Measurements from ENCODE around the gene UGT1A7. TPM values are rescaled to one million over a fixed set of nuclear protein-coding genes. Genes with fewer than 3 reads are reported as not detected.
A peak's percentile ranks its signal among the peaks of the same experiment; 100 is the strongest.

The UGT1A7 gene
- total RNA-seq, 6 experiments from 2014 or later, result 1.3 to 6.9 (median 4.6) TPM

- H3K27me3 ChIP-seq, result no peaks in the 10 kb centered on the region
- WGBS (ENCODE audit: insufficient coverage, low coverage, low lambda C conversion rate, missing lambda C conversion rate), result no CpG with 5 or more reads among the region's 2 CpGs
- H3K9me3 ChIP-seq, result no peaks in the 10 kb centered on the region
- intact Hi-C loops (cut with DNase I), result no loop called here
- H3K27ac ChIP-seq, result no peak overlapping the region
- no peaks in the 10 kb centered on the region for H3K36me3 ChIP-seq
- no peak for DNase-seq
- TF ChIP-seq POLR2A (IDR thresholded peaks at IDR 0.05) (no peak), CTCF (IDR thresholded peaks at IDR 0.05) (no peak)
- H3K4me1 ChIP-seq, result no peaks in the 10 kb centered on the region
- no peak overlapping the region for H3K4me3 ChIP-seq
- ATAC-seq, result no peak
Measured at GRCh38 chr2:233803292-233803911, 121.7 kb downstream of the UGT1A7 start.

GRCh38 chr2:233803994-233804393 lies 122.3 kb downstream of the UGT1A7 start:
- Histone ChIP-seq H3K36me3 (no peaks in the 10 kb centered on the region), H3K4me1 (no peaks in the 10 kb centered on the region), H3K27me3 (no peaks in the 10 kb centered on the region), H3K27ac (no peak overlapping the region), H3K4me3 (no peak overlapping the region), H3K9me3 (no peaks in the 10 kb centered on the region)
- DNase-seq, result no peak
- intact Hi-C loops (cut with DNase I), result no loop called here
- no peak for ATAC-seq
- no peak for TF ChIP-seq CTCF (IDR thresholded peaks at IDR 0.05)
- no peak for TF ChIP-seq POLR2A (IDR thresholded peaks at IDR 0.05)
- WGBS (ENCODE audit: insufficient coverage, low coverage, low lambda C conversion rate, missing lambda C conversion rate), result 68% methylated on average over 4 of the region's 8 CpGs

- no peaks in the 10 kb centered on the region for H3K9me3 ChIP-seq
- DNase-seq (no peak), ATAC-seq (no peak)
- no peaks in the 10 kb centered on the region for H3K36me3 ChIP-seq
- H3K27me3 ChIP-seq, result no peaks in the 10 kb centered on the region
- WGBS (ENCODE audit: insufficient coverage, low coverage, low lambda C conversion rate, missing lambda C conversion rate), result 49% methylated on average over 2 of the region's 12 CpGs
- H3K27ac ChIP-seq, result no peak overlapping the region
- no peaks in the 10 kb centered on the region for H3K4me1 ChIP-seq
- no peak overlapping the region for H3K4me3 ChIP-seq
- intact Hi-C loops (cut with DNase I), result no loop called here
- no peak for TF ChIP-seq CTCF (IDR thresholded peaks at IDR 0.05)
- TF ChIP-seq POLR2A (IDR thresholded peaks at IDR 0.05), result no peak
Measured at GRCh38 chr2:233807215-233807865, 125.6 kb downstream of the UGT1A7 start.

- intact Hi-C loops (cut with DNase I), result no loop called here
- no peaks in the 10 kb centered on the region for H3K36me3 ChIP-seq
- TF ChIP-seq CTCF (IDR thresholded peaks at IDR 0.05) (no peak), POLR2A (IDR thresholded peaks at IDR 0.05) (no peak)
- DNase-seq (peak in 1 of 3 donors; percentile 40), ATAC-seq (no peak)
- no peaks in the 10 kb centered on the region for H3K9me3 ChIP-seq
- WGBS (ENCODE audit: insufficient coverage, low coverage, low lambda C conversion rate, missing lambda C conversion rate), result 60% methylated on average over 3 of the region's 10 CpGs
- H3K4me3 ChIP-seq, result no peak overlapping the region
- H3K27ac ChIP-seq, result no peak overlapping the region
- no peaks in the 10 kb centered on the region for H3K27me3 ChIP-seq
- H3K4me1 ChIP-seq, result no peaks in the 10 kb centered on the region
Measured at GRCh38 chr2:233807966-233808935, 126.5 kb downstream of the UGT1A7 start.

All from right lobe of liver (tissue), 6 donors.